Suppressor macrophage treated with lipopolysaccharide for 4 hours (primary cell): ENCODE measurements around the gene C19orf12.
"Not testable (repeated sequence)": the region's sequence is repeated elsewhere in the genome, so short reads cannot be mapped to it uniquely, and the experiment has no call there.

Source experiments
- DNase-seq: peaks from one replicate; pipeline ENCODE4 v3.0.0-alpha.2; 2020

The C19orf12 gene

DNA sequence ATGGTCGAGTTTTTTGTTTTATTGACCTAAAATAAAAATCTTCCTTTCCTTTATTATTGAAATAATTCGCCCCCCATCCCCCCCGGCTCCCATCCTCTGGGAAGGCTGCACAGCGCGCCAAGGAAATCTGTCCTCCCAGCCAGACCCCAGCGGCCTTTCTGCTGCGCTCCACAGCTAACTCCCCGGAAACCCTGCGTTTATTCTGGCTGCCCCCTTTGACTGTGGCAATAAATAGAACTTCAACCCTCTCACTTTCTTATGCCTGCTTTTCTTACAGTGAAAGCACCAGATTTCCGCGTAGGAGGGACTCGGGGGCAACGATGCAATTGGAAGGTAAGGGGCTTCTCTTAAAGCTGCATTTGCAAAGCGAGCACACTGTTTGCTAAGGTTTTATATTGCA is 9.7 kb upstream of the C19orf12 start:
- no peak for DNase-seq

DNA sequence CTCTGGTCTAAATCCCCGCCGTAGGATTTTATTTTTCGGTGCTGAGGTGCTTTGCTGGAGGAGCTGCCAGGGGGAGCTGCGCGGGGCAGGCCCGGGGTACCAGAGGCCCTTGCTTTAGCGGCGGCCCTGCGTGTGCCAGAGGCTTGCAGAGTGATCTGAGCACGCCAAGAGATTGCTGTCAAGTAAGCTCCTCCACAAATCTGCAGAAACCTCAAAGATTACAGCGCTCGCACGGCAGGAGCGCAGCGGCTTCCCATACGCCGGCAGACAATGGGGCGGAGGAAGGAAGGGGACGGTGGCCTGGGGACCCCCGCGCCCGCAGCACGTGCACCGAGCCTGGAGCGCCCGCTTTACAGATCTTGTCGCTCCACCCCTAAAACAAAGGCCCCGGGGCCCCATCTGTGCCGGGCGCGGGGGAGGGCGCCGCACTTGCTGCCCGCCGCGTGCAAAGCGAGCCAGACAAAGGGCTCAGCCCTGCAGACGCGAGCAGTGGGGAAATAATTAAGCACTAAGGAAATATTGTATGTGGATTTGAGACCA is 9.1 kb upstream of the C19orf12 start:
- DNase-seq = no peak

- DNase-seq = no peak
Observed at GRCh38 chr19:29717051-29717450, 2.0 kb upstream of the C19orf12 start.

DNA sequence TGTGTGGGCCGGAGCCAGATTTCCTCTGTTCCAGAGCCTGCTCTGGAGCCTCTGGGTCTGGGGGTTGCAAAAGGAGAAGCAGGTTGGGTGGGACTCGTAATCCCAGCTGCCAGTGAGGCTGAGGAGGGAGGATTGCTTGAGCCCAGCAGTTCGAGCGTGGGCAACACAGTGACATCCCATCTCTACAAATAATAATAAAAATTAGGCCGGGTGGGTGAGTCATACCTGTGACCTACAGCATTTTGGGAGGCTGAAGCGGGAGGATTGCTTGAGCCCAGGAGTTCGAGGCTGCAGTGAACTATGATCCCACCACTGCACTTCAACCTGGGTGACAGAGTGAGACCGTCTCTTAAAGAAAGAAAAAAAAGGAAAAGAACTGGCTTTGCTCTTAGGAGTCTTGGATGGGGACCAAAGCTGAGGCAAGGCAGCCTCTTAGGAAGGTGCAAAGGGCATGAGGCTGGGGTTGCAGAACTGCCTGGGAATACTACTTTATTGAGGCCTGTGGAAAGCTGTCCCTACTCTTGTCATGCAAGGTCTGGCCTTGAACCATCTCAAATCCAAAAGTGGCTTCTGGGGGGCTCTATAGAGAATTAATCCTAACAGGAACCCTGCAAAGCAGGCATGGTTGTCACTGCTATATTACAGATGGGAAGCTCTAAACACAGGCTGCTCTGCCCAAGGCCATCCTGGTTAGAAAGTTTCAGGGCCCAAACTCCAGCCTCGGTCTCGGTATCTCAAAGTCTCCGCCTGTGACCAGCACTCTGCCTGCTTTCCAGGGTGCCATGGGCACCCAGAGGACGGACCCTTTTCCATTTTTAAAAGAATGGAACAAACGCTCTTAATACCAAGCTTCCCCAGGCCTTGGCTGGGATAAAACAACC is 880 bp upstream of the C19orf12 start:
- no peak for DNase-seq

- no peak for DNase-seq
Observed at GRCh38 chr19:29714371-29714952, 599 bp downstream of the C19orf12 start.

- DNase-seq = no peak
Observed at GRCh38 chr19:29712744-29713516, 2.1 kb downstream of the C19orf12 start.

GRCh38 chr19:29711584-29712132 is 3.4 kb downstream of the C19orf12 start:
- DNase-seq = no peak

- not testable (repeated sequence) for DNase-seq
Observed at GRCh38 chr19:29709440-29709798, 5.6 kb downstream of the C19orf12 start.

DNA sequence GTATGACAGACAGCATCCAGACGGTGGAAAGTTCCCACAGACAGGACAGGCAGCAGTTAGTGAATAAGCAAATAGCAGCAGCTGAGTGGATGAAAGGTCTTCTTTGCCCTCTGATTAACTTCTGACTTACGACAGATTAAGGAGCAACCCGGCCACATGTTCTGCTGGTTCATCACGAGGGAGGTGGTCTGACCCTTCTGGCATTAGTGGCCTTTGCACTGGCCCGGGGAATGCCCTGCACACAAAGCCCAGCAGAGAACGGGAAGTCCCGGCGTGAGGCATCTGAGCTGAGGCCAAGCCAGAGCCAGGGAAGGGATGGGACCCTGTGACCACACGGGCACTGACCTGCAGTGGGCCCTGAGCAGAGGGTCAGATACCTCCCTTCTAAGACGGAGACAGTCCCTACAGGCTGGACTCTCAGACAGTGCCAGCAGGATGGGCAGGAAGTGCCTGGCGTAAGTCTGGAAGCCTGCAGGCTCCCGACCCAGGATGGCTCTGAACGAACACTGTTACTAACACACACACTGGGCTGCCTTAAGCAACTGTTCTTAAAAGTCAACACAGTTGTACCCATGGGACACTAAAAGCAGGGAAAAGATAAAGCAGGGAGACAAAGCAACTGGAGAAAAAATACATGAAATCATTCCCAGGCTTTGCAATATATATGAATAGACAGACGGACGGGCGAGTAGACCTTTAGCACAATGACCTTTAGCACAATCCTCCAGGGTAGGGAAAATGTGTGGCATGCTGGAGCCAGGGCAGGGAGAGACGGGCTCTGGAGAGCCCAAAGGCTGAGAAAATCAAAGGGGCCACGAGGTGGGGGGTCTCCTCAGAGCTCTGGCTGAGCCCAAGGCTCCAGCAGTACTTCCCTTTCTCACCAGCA is 6.3 kb downstream of the C19orf12 start:
- peak; percentile 22 for DNase-seq

DNA sequence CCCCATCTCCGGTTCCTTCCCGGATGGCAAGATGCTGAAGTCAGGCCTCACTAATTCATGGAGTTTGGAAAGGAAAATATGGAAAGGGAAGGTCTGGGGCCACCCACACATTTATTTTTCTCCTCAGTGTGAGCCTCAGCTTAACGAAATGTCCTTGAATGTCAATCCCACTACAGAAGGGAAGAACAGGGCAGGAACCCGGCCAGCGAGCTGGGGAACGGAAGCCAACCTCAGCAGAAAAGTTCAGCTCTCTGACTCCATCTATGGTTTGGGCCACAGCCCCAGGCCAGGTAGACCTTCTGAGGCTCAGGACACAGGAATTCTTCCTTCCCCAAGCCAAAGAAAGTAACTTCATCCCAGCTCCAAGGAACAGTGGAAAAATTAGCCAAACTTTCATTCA is 8.4 kb downstream of the C19orf12 start:
- DNase-seq = no peak

DNA sequence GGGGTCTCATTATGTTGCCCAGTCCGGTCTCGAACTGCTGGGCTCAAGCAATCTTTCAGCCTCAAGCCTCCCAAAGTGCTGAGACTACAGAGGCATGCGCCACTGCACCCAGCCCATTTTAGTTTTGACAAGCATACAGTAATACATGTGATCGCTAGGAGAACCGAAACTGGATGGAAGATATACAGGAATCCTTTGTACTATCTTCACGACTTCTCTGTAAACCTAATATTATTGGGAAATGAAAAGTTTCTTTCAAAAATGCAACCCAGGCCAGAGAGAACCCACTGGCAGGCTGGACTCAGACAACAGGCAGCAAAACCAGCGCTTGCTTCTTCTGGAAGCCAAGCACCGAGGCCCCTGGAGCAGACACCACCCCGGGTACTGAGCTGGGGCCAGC is 9.4 kb downstream of the C19orf12 start:
- DNase-seq = no peak

DNA sequence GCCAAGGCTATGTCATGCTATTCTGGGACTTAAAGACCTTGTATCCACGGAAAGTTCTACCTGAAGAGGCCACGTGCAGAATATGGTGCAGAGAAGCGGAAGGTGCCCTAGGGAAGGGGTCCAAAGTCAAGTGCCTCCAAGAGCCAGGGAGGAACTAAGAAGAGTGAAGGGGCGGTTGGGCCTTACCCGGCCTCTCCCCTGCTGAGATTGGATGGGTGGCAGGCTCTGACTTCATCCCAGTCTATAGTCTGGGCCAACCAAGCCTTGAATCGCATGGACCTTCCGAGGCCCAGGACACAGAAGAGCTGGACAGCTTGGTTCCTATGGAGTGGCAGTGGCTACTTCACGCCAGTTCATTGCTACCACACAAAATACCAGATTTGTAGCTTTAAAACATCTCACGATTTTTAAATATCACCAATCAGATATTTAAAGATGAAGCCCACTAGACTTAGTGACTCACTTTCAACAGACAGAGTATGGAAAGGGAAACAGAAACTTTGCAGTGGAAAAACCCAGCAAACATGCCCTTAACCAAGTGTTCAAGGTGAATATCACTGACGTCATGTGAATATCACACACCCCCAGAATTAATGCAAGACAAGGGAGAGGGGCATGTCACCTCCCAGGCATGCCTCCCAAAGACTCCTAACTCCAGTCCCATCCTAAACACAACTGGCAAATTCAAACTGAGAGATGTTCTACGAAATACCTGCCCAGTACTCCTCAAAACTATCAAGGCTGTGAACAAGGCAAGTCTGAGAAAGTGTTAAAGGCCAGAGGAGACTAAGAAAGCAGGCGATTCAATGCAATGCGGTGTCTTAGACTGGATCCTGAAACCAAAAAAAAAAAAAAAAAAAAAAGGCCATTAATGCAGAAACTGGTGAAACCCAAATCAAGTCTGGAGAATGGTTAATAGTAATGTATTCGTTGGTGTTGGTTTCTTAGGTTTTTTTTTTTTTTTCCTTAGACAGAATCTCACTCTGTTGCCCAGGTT is 10.2 kb downstream of the C19orf12 start:
- DNase-seq = peak; percentile 29

GRCh38 chr19:29702963-29703320 is 12.1 kb downstream of the C19orf12 start:
- DNase-seq = no peak

DNA sequence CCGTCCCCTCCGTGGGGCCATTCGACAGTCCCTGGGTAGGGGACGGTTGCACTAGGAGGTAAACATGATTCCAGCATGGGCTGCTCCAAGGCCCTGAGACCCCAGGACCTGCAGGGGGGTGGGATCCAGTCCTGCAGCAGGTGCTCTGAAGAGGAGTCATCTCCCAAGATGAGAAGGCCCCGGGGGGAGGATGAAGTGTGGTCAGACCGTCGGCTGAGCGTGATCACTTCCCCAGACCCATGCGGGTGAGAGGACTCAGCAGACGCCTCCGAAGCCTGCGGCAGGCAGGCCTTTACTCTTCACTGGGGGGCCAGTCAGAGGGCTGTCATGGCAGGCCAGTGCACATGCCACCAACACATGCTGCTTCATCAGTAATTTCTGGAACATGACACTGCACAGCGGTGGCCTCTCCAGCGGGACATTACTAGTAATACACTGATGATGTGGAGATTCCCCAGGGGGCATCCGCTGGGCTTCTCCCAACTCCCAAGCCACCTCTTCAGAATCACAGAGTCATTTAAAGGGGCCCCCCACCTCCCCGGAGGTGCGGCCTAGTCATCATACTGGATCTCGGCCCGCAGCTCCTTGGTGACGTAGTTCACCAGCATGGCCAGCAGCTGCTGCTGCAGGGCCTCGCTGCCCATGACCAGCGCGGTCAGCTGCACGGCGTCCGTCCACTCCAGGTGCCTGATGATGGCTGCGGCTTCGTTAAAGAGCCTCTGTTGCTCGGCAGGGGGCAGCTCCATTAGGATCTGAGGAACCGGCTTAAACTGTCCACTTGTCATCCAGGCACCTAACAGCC is 12.7 kb downstream of the C19orf12 start:
- no peak for DNase-seq

GRCh38 chr19:29700498-29700897 is 14.6 kb downstream of the C19orf12 start:
- DNase-seq = no peak

- no peak for DNase-seq
Observed at GRCh38 chr19:29699861-29700260, 15.2 kb downstream of the C19orf12 start.

DNA sequence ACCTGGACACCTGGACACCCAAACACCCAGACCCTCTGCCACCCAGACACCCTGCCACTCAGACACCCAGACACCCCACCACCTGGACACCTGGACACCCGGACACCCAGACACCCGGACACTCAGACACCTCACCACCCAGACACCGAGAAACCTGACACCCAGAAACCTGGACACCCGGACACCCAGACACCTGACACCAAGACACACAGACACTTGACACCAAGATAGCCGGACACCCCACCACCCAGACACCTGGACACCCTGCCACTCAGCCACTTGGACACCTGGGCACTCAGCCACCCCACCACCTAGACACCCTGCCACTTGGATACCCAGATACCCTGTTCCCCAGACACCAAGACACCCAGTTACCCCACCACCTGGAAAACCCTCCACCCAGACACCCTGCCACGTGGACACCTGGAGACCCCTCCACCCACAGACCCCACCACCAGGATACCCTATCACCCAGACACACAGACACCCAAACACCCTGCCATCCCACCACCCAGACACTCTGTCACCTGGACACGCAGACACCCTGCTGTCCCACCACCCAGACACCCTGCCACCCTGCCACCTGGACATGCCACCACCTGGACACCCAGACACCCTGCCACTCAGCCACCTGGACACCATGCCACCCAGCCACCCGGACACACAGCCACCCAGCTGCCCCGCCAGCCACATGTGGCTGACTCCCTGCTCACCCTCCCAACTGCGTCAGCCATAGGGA is 17.4 kb downstream of the C19orf12 start:
- DNase-seq = no peak

- DNase-seq = no peak
Observed at GRCh38 chr19:29696565-29696846, 18.6 kb downstream of the C19orf12 start.

DNA sequence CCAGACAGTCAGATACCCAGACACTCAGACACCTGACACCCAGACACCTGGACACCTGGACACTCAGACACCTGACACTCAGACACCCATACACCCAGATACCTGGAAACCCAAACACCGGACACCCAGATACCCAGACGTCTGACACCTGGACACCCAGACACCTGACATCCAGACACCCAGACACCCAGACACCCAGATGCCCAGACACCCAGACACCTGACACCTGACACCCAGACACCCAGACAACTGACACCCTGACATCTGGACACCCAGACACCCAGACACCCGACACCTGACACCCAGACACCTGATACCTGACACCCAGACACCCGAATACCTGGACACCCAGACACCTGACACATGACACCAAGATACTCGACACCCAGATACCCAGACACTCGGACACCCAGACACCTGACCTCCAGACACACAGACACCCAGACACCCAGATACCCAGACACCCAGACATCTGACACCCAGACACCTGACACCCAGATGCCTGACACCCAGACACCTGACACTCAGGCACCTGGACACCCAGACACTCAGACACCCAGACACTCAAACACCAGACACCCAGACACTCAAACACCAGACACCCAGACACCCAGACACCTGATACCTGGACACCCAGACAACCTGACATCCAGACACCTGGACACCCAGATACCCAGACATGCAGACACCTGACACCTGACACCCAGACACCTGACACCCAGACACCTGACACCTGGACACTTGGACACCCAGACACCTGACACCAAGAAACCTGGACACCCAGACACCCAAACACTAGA is 19.1 kb downstream of the C19orf12 start:
- no peak for DNase-seq
